Astrocyte of the cerebellum (primary cell): ENCODE data around the gene PRMT1.
"Not testable (repeated sequence)": the region's sequence is repeated elsewhere in the genome, so short reads cannot be mapped to it uniquely, and the experiment has no call there.

Experiments used
- DNase-seq: peaks from one replicate; pipeline ENCODE4 v3.0.0-alpha.2; 2011; ENCODE audit warnings: low read depth
- H3K4me3 ChIP-seq: 2 replicates; pipeline ENCODE4 v1.5.1; 2011; ENCODE audit warnings: mild to moderate bottlenecking, low read depth, low read length, moderate library complexity
- in situ Hi-C: cut with HindIII; loops from 2 replicates; pipeline ENCODE4 v1.10.0; 2017; ENCODE audit warnings: low sequenced_read_pairs
- TF ChIP-seq, protein P1 (sequence below): IDR thresholded peaks from 2 replicates; pipeline ENCODE4 v1.5.1; 2012; ENCODE audit warnings: low read length, low read depth, moderate library complexity, mild to moderate bottlenecking; ENCODE audit errors: missing control alignments

PRMT1 gene

DNA sequence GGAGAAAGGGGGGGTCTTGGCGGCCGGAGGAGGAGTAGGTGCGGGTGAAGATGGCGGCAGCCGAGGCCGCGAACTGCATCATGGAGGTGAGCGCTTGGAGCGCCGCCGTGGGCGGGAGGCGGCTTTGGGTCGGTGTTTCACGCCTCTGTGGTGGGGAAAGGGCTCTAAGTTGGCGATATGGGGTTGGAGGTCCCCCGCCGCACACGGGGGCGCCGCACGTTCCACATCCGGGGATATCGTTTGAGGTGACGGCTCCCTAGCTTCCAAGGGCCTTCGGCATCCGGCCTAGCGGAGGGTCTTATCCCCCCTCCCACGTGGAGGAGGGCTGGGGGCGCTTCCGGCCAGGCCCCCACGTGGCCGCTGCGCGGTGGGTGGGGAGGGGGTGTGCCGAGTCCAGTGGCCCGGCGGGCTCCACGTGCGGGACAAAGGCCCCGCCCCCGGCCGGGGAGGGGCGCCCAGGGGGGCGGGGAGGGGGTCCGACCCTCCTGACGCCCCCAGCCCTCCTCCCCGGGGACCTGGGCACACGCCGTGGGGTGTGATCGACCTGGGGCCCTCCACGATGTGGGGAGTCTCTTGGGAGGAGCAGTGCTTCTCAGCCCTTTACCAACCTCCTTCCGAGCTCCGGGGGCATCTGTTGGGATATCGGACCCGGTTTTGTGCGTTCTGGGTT, at the start of gene PRMT1:
Gene PRMT1, plus strand, starts transcription at position 41 of the 670 bp plus-strand sequence. Its CDS starts 10 bp downstream, at position 51.
- TF ChIP-seq, protein P1, sequence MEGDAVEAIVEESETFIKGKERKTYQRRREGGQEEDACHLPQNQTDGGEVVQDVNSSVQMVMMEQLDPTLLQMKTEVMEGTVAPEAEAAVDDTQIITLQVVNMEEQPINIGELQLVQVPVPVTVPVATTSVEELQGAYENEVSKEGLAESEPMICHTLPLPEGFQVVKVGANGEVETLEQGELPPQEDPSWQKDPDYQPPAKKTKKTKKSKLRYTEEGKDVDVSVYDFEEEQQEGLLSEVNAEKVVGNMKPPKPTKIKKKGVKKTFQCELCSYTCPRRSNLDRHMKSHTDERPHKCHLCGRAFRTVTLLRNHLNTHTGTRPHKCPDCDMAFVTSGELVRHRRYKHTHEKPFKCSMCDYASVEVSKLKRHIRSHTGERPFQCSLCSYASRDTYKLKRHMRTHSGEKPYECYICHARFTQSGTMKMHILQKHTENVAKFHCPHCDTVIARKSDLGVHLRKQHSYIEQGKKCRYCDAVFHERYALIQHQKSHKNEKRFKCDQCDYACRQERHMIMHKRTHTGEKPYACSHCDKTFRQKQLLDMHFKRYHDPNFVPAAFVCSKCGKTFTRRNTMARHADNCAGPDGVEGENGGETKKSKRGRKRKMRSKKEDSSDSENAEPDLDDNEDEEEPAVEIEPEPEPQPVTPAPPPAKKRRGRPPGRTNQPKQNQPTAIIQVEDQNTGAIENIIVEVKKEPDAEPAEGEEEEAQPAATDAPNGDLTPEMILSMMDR = no peak
- peak within 1 kb of the TSS; percentile 99 for H3K4me3 ChIP-seq
- in situ Hi-C loops = no loop called here
- no peak for DNase-seq

DNA sequence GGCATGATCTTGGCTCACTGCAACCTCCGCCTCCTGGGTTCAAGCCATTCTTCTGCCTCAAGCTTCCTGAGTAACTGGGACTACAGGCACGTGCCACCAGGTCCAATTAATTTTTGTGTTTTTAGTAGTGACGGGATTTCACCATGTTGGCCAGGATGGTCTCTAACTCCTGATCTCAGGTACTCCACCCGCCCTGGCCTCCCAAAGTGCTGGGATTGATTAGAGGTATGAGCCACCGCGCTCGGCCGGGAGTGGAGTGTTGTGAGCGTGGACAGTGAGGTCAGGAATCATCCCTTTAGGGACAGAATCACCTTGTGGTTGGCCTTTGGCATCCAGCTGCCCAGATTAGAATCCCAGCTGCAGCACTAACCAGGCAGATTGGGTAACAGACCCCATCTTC, 47.4 kb upstream of the PRMT1 start:
- in situ Hi-C loops = no loop called here
- DNase-seq = no peak
- H3K4me3 ChIP-seq = no peak overlapping the region
- TF ChIP-seq, protein P1 = no peak

DNA sequence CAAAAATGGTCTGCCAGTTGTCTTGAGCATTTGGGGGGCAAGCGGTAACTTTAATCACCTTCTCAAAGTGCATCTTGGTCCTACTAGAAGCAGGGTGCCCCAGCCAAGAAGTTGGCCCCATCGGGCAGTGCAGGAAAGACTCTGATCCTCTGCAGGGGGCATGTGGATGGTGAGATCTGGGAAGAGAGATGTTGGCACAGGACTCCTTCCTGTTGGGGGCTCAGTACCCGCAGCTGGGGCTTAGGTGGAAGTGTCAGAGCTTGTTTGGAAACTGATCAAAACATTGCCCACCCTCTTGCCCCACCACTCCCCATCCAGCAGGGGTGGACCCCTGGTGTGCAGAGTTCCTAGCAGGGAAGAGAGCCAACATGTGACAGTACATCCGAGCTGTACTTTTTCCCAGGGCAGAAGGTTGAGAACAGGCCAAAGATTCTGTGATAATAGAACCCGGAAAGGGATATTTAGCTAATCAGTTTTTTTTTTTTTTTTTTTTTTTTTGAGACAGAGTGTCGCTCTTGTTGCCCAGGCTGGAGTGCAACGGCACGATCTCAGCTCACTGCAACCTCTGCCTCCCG, 46.0 kb upstream of the PRMT1 start:
- no peak for DNase-seq

DNA sequence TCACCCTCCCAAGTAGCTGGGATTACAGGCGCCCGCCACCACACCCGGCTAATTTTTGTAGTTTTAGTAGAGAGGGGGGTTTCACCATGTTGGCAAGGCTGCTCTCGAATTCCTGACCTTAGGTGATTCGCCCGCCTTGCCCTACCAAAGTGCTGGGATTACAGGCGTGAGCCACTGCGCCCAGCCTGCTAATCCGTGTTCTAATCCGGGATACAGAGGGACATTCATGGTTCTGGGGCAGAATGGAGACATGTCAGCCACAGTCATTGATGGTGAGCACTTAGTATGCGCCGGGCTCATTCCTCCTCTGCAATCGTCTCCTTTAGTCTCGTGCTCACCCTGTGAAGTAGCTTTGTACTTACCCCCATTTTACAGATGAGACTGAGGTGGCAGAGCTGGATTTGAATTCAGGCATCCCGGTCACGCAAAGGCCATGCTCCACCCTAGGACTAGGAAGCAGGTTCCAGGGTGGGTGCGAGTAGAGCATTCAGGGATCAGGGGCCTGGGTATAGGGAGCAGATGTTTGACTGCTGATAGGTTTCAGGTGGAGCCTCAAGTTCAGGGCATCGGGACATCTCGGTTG, 45.4 kb upstream of the PRMT1 start:
- no peak for DNase-seq
- TF ChIP-seq, protein P1 = no peak
- H3K4me3 ChIP-seq = no peak overlapping the region
- in situ Hi-C loops = no loop called here

More for the DNA sequence above, 46.0 kb upstream of the PRMT1 start:
- TF ChIP-seq, protein P1 = no peak
- in situ Hi-C loops = no loop called here
- H3K4me3 ChIP-seq = no peak overlapping the region

DNA sequence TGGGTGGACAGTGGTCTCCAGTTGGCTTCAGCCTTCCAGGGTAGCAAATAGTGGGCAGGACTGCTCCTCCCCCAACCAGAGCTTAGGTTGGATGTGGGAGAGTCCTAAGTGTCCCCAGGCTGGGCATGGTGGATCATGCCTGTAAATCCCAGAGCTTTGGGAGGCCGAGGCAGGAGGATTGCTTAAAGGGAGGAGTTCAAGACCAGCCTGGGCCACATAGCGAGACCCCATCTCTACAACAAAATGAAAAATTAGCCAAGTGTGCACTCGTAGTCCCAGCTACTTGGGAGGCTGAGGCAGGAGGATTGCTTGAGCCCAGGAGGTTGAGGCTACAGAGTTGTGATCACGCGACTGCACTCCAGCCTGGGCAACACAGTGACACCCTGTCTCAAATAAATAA, 44.5 kb upstream of the PRMT1 start:
- TF ChIP-seq, protein P1 = no peak
- in situ Hi-C loops = no loop called here
- no peak overlapping the region for H3K4me3 ChIP-seq
- no peak for DNase-seq

DNA sequence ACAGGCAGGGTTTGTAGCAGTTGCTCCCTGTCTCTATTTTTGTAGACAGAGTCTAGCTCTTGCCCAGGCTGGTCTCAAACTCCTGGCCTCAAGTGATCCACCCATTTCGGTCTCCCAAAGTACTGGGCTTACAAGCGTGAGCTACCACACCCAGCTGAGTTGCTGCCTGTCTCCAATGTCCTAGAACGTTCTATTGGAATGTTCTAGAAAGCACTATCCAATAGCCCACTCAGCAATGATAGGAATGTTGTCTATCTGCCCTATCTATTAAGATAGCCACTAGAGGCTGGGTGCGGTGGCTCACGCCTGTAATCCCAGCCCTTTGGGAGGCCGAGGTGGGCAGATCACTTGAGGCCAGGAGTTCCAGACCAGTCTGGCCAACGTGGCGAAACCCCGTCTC, 43.8 kb upstream of the PRMT1 start:
- in situ Hi-C loops, H3K4me3 ChIP-seq, DNase-seq: not testable (repeated sequence)
